Metanephros (tissue), 1 donor: ENCODE data around the gene KLK8. TPM values are rescaled to one million over a fixed set of nuclear protein-coding genes. Genes with fewer than 3 reads are reported as not detected.

ENCODE experiments used
- total RNA-seq: library from RNA; depleted of rRNA; stranded (reverse); fragments of >200 nt; gene quantifications from one replicate; pipeline ENCODE4 v1.2.3, GENCODE V29; 2014

The KLK8 gene
- total RNA-seq, result 3.3 TPM

GRCh38 chr19:51001515-51001914 is at the start of gene KLK8:
TSS of gene KLK8 (minus strand) at chr19:51001604. CDS start at chr19:51001167, 437 bp downstream.

GRCh38 chr19:51034704-51035103 is 33.3 kb upstream of the KLK8 start, which contains the start of gene KLK12:
TSS of gene KLK12 (minus strand) at chr19:51035002. CDS start at chr19:51034621, 381 bp downstream.

GRCh38 chr19:51026554-51026831 is 25.1 kb upstream of the KLK8 start, which contains the start of gene KLK11:
TSS of gene KLK11 (minus strand) at chr19:51026616. CDS start at chr19:51025631, 985 bp downstream.

GRCh38 chr19:51019544-51019925 is 18.1 kb upstream of the KLK8 start, which contains the start of gene KLK10:
TSS of gene KLK10 (minus strand) at chr19:51019709. CDS start at chr19:51019130, 579 bp downstream.

GRCh38 chr19:50983625-50984292 is 17.6 kb downstream of the KLK8 start, which contains the start of gene KLK7:
TSS of gene KLK7 (minus strand) at chr19:50983917. CDS start at chr19:50982399, 1,518 bp downstream.

GRCh38 chr19:50969413-50969760 is 32.0 kb downstream of the KLK8 start, which contains the start of gene KLK6:
TSS of gene KLK6 (minus strand) at chr19:50969591. CDS start at chr19:50968104, 1,487 bp downstream.

GRCh38 chr19:50952910-50953309 is 48.5 kb downstream of the KLK8 start, which contains the start of gene KLK5:
TSS of gene KLK5 (minus strand) at chr19:50953038. CDS start at chr19:50952657, 381 bp downstream.

Other genes starting within 250 kb of the KLK8 start
- gene GPR32, start 231.1 kb downstream of the KLK8 start, total RNA-seq, result not detected
- not detected for gene ACP4, start 211.2 kb downstream of the KLK8 start, total RNA-seq
- gene KLK1, start 177.8 kb downstream of the KLK8 start, total RNA-seq, result 0.35 TPM
- not detected for gene KLK15, start 168.0 kb downstream of the KLK8 start, total RNA-seq
- gene KLK3, start 146.7 kb downstream of the KLK8 start, total RNA-seq, result not detected
- gene KLK2, start 128.2 kb downstream of the KLK8 start, total RNA-seq, result not detected
- gene KLK4, start 90.2 kb downstream of the KLK8 start, total RNA-seq, result not detected
- 0.93 TPM for gene KLK5, start 48.6 kb downstream of the KLK8 start, total RNA-seq
- 6.7 TPM for gene KLK6, start 32.0 kb downstream of the KLK8 start, total RNA-seq
- gene KLK7, start 17.7 kb downstream of the KLK8 start, total RNA-seq, result 2.9 TPM
- gene KLK10, start 18.1 kb upstream of the KLK8 start, total RNA-seq, result 0.76 TPM
- not detected for gene KLK11, start 25.0 kb upstream of the KLK8 start, total RNA-seq
- gene KLK12, start 33.4 kb upstream of the KLK8 start, total RNA-seq, result not detected
- 0.35 TPM for gene KLK13, start 63.5 kb upstream of the KLK8 start, total RNA-seq
- gene KLK14, start 81.3 kb upstream of the KLK8 start, total RNA-seq, result 0.18 TPM
- 6.5 TPM for gene CTU1, start 106.8 kb upstream of the KLK8 start, total RNA-seq
- gene SIGLEC9, start 123.3 kb upstream of the KLK8 start, total RNA-seq, result 2.6 TPM
- 1.5 TPM for gene SIGLEC7, start 140.7 kb upstream of the KLK8 start, total RNA-seq
- gene CD33, start 223.5 kb upstream of the KLK8 start, total RNA-seq, result 3.9 TPM
- not detected for gene SIGLECL1, start 249.5 kb upstream of the KLK8 start, total RNA-seq